Uterus (tissue), 4 donors: ENCODE results near the gene GAS7. TPM values are rescaled to one million over a fixed set of nuclear protein-coding genes. Genes with fewer than 3 reads are reported as not detected.

Experiments used
- DNase-seq, 2 donors: peaks; one replicate each; pipeline ENCODE4 v3.0.0-alpha.2; 2019 to 2020
- H3K27ac ChIP-seq, 2 donors: fragments of 200-600 bp; sonication (generic); 1 replicate in 1 of 2; 2 replicates in 1 of 2; pipeline ENCODE4 v1.5.1; 2016 to 2018
- H3K27me3 ChIP-seq, 2 donors: fragments of 200-600 bp; sonication (generic); one replicate each; pipeline ENCODE4 v1.5.1; 2018 to 2019; ENCODE audit warnings: control low read depth in 1 of 2
- H3K36me3 ChIP-seq, 2 donors: fragments of 200-600 bp; sonication (generic); one replicate each; pipeline ENCODE4 v1.5.1; 2019; ENCODE audit warnings: control low read depth in 1 of 2
- H3K4me1 ChIP-seq, 2 donors: fragments of 200-600 bp; sonication (generic); one replicate each; pipeline ENCODE4 v1.5.1; 2018 to 2019; ENCODE audit warnings: control low read depth in 1 of 2
- H3K4me3 ChIP-seq, 2 donors: fragments of 200-600 bp; sonication (generic); 1 replicate in 1 of 2; 2 replicates in 1 of 2; pipeline ENCODE4 v1.5.1; 2018 to 2019; ENCODE audit warnings: mild to moderate bottlenecking in 1 of 2
- H3K9me3 ChIP-seq, 2 donors: fragments of 200-600 bp; sonication (generic); one replicate each; pipeline ENCODE4 v1.5.1; 2019; ENCODE audit warnings: control low read depth in 1 of 2
- POLR2A ChIP-seq, 2 donors: fragments of 450-650 bp; IDR thresholded peaks; one replicate each; pipeline ENCODE4 v1.6.1; 2016; ENCODE audit warnings: antibody characterized with exemption in 2 of 2, mild to moderate bottlenecking in 1 of 2, moderate library complexity in 1 of 2
- intact Hi-C: fragments of 100-400 bp; cut with DNase I; formaldehyde crosslinking; loops from one replicate; pipeline ENCODE4 v1.15.1; 2023; ENCODE audit warnings: low total_unique reads
- total RNA-seq, 4 donors: library from RNA; depleted of rRNA in 3 of 4; stranded (reverse); fragments of >200 nt in 3 of 4; gene quantifications; one replicate each; pipeline versions ENCODE4 v1.1.0 to v1.2.4, GENCODE V29; 2014 to 2023
- TF ChIP-seq, protein P1 (sequence below), 4 experiments: fragments of 200-600 bp in 2 of 4; fragments of 450-650 bp in 2 of 4; sonication (generic) in 2 of 4; IDR thresholded peaks; one replicate each; pipeline ENCODE4 v1.5.1; 2016 to 2019; ENCODE audit warnings: antibody characterized with exemption in 4 of 4, mild to moderate bottlenecking in 2 of 4, moderate library complexity in 1 of 4
- donor health status: DM: yes; HTN: yes; CAD: no.

Gene GAS7
- total RNA-seq, 4 donors from 2014 or later: 12.8 to 95.9 (median 40.8) TPM

DNA sequence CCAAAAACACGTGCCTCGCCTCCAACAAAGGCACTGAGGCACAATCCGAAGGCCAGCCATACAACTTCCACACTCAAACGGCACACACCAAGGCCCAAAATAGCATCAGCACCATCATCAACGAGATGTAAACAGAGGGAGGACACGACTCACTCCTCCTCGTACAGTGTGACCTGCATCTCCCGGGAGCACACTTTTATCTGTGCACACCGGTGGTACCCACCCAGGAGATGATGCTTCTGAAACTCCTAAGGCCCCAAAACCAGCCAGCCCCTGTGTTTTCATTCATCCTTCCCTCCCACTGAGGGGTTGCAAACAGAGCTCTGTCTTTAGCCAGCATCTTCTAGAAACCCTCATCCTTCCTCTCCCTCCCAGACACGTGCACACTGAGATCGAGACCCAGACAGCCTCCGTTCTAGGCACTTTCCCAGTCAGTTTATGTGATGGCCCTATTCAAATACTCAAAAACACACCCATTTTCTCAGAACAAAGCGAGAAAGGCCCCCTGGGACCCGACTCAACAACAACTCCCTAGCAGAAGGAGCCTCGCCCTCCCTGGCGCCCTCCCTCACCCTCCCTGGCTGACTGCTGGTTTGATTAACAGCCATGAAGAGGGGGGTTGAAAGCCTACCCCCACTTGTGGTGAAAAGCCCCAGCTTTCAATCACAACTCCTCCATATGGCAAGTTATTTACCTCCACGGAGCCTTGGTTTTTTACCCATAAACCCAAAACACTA, 76.3 kb downstream of the GAS7 start:
- intact Hi-C loops: no loop called here
- no peaks in the 10 kb centered on the region for H3K9me3 ChIP-seq
- peaks cover 18 to 22% of the 10 kb centered on the region in 2 donors for H3K4me1 ChIP-seq
- DNase-seq: peak in 1 of 2 donors; percentile 53
- no peaks in the 10 kb centered on the region for H3K36me3 ChIP-seq
- no peak overlapping the region for H3K4me3 ChIP-seq
- no peaks in the 10 kb centered on the region for H3K27me3 ChIP-seq
- no peak for TF ChIP-seq POLR2A (IDR thresholded peaks at IDR 0.05)
- TF ChIP-seq, protein P1, sequence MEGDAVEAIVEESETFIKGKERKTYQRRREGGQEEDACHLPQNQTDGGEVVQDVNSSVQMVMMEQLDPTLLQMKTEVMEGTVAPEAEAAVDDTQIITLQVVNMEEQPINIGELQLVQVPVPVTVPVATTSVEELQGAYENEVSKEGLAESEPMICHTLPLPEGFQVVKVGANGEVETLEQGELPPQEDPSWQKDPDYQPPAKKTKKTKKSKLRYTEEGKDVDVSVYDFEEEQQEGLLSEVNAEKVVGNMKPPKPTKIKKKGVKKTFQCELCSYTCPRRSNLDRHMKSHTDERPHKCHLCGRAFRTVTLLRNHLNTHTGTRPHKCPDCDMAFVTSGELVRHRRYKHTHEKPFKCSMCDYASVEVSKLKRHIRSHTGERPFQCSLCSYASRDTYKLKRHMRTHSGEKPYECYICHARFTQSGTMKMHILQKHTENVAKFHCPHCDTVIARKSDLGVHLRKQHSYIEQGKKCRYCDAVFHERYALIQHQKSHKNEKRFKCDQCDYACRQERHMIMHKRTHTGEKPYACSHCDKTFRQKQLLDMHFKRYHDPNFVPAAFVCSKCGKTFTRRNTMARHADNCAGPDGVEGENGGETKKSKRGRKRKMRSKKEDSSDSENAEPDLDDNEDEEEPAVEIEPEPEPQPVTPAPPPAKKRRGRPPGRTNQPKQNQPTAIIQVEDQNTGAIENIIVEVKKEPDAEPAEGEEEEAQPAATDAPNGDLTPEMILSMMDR (IDR thresholded peaks at IDR 0.05): no peak
- peak overlapping the region; percentile 64 to 97 for H3K27ac ChIP-seq

DNA sequence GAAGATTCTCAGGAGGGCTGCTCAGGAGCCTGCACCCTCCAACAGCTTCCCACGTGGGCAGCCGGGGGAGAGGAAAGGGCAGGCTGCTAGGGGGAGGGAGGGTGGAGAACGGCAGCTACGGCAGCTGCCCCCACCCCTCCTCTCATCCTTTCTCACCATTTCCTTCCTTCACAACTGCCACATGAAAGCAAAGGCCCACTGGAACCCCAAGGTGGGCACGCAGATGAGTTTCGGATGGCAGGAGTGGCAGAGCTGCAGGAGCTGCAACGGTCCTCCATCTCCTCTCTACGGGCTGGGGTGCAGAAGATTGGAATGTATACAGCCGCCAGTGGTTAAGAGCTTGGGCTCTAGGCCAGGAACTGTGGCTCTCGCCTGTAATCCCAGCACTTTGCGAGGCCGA, 77.7 kb downstream of the GAS7 start:
- no peak for TF ChIP-seq POLR2A (IDR thresholded peaks at IDR 0.05)
- TF ChIP-seq, protein P1 (IDR thresholded peaks at IDR 0.05): no peak
- Histone ChIP-seq H3K27ac (peak overlapping the region; percentile 64 to 97), H3K9me3 (no peaks in the 10 kb centered on the region), H3K27me3 (no peaks in the 10 kb centered on the region), H3K4me3 (no peak overlapping the region), H3K36me3 (no peaks in the 10 kb centered on the region), H3K4me1 (peaks cover 18 to 21% of the 10 kb centered on the region in 2 donors)
- no peak for DNase-seq
- intact Hi-C loops: no loop called here

- DNase-seq: no peak
- Histone ChIP-seq H3K36me3 (no peaks in the 10 kb centered on the region), H3K4me3 (no peak overlapping the region), H3K27ac (peak overlapping the region; percentile 64 to 97), H3K4me1 (peaks cover 18 to 21% of the 10 kb centered on the region in 2 donors), H3K9me3 (no peaks in the 10 kb centered on the region), H3K27me3 (no peaks in the 10 kb centered on the region)
- TF ChIP-seq, protein P1 (IDR thresholded peaks at IDR 0.05): no peak
- TF ChIP-seq POLR2A (IDR thresholded peaks at IDR 0.05): no peak
- intact Hi-C loops: no loop called here
These were observed 78.3 kb downstream of the GAS7 start for GRCh38 chr17:10120109-10120485.

- Histone ChIP-seq H3K27me3 (no peaks in the 10 kb centered on the region), H3K36me3 (no peaks in the 10 kb centered on the region), H3K9me3 (no peaks in the 10 kb centered on the region), H3K4me3 (no peak overlapping the region), H3K27ac (peak overlapping the region; percentile 64 to 97), H3K4me1 (peaks cover 18 to 21% of the 10 kb centered on the region in 2 donors)
- no peak for DNase-seq
- TF ChIP-seq POLR2A (IDR thresholded peaks at IDR 0.05): no peak
- intact Hi-C loops: no loop called here
These were observed 79.0 kb downstream of the GAS7 start for GRCh38 chr17:10119203-10120108.

GRCh38 chr17:10118788-10119130, 79.6 kb downstream of the GAS7 start:
- Histone ChIP-seq H3K4me1 (peaks cover 21% of the 10 kb centered on the region in 2 donors), H3K27ac (peak overlapping the region; percentile 64 to 97)
- intact Hi-C loops: no loop called here

More at GRCh38 chr17:10118788-10119130, 79.6 kb downstream of the GAS7 start:
- DNase-seq: no peak
- Histone ChIP-seq H3K4me3 (no peak overlapping the region), H3K36me3 (no peaks in the 10 kb centered on the region), H3K27me3 (no peaks in the 10 kb centered on the region), H3K9me3 (no peaks in the 10 kb centered on the region)
- TF ChIP-seq, protein P1 (IDR thresholded peaks at IDR 0.05): no peak
- TF ChIP-seq POLR2A (IDR thresholded peaks at IDR 0.05): no peak
